Measurements from ENCODE around the gene GLRX.

GLRX gene

GRCh38 chr5:95770830-95771708 lies 51.5 kb downstream of the GLRX start:
- no peak overlapping the region for H3K27ac ChIP-seq
- no peak for TF ChIP-seq CTCF (IDR thresholded peaks at IDR 0.05)
- TF ChIP-seq ZFX (IDR thresholded peaks at IDR 0.05; ENCODE audit: borderline replicate concordance) = no peak

DNA sequence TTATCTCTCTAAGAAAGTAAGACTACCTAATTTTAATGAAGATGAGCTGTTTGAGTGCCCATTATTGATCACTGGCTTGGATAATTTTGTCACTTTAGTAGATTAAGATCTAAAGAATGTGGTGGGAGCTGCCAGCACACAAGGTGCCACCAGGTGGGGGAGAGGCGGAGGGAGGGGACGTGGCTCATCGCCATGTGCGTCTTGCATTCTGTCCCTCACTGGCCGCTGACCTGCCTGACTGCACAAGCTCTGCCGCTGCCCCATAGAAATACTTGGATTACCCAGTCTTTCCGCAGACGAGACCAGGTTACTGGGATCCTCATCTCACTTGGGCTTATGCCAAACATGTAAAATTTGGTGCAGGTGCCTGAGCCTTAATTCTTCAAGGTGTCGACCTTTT lies 53.8 kb downstream of the GLRX start:
- H3K27ac ChIP-seq = no peak overlapping the region
- TF ChIP-seq CTCF (IDR thresholded peaks at IDR 0.05) = no peak
- no peak for TF ChIP-seq ZFX (IDR thresholded peaks at IDR 0.05; ENCODE audit: borderline replicate concordance)

- no peak overlapping the region for H3K27ac ChIP-seq
- TF ChIP-seq ZFX (IDR thresholded peaks at IDR 0.05; ENCODE audit: borderline replicate concordance) = no peak
- no peak for TF ChIP-seq CTCF (IDR thresholded peaks at IDR 0.05)
Measured at GRCh38 chr5:95763941-95764340, 58.6 kb downstream of the GLRX start.

Measured in 22Rv1 (cell line).